Suprapubic skin (tissue), 4 donors: Measurements from ENCODE around the gene AMBP. TPM values are rescaled to one million over a fixed set of nuclear protein-coding genes. Genes with fewer than 3 reads are reported as not detected.
A peak's percentile ranks its signal among the peaks of the same experiment; 100 is the strongest.

Experiments used
- DNase-seq, 2 donors: peaks; one replicate each; pipeline ENCODE4 v3.0.0-alpha.2; 2019; ENCODE audit warnings: low spot score in 2 of 2
- H3K27ac ChIP-seq: fragments of 200-600 bp; sonication (generic); one replicate; pipeline ENCODE4 v1.5.1; 2019
- H3K27me3 ChIP-seq: fragments of 200-600 bp; sonication (generic); one replicate; pipeline ENCODE4 v1.5.1; 2019
- H3K36me3 ChIP-seq: fragments of 200-600 bp; sonication (generic); one replicate; pipeline ENCODE4 v1.5.1; 2019
- H3K4me1 ChIP-seq: fragments of 200-600 bp; sonication (generic); one replicate; pipeline ENCODE4 v1.5.1; 2019
- H3K4me3 ChIP-seq: fragments of 200-600 bp; sonication (generic); one replicate; pipeline ENCODE4 v1.5.1; 2019; ENCODE audit warnings: mild to moderate bottlenecking
- H3K9me3 ChIP-seq: fragments of 200-600 bp; sonication (generic); one replicate; pipeline ENCODE4 v1.5.1; 2019
- CTCF ChIP-seq, 2 donors: fragments of 200-600 bp in 1 of 2; fragments of 450-650 bp in 1 of 2; sonication (generic) in 1 of 2; IDR thresholded peaks; one replicate each; pipeline ENCODE4 v1.5.1; 2016 to 2019; ENCODE audit warnings: antibody characterized with exemption in 2 of 2, mild to moderate bottlenecking in 1 of 2, moderate library complexity in 1 of 2
- EP300 ChIP-seq: sonication (generic); formaldehyde crosslinking; IDR thresholded peaks from one replicate; pipeline ENCODE4 v1.6.1; 2017; ENCODE audit warnings: antibody characterized with exemption
- POLR2A ChIP-seq, 2 donors: fragments of 450-650 bp; IDR thresholded peaks; one replicate each; pipeline ENCODE4 v1.6.1; 2017; ENCODE audit warnings: antibody characterized with exemption in 2 of 2, mild to moderate bottlenecking in 2 of 2, moderate library complexity in 2 of 2
- POLR2AphosphoS5 ChIP-seq, 3 donors: sonication (generic); formaldehyde crosslinking; IDR thresholded peaks; one replicate each; pipeline ENCODE4 v1.6.1; 2017; ENCODE audit warnings: antibody characterized with exemption in 3 of 3
- WGBS: methylation state at CpG from one replicate; pipeline ENCODE4 v1.1.5; 2018; 5-methylcytosine and 5-hydroxymethylcytosine counted together
- total RNA-seq, 4 donors: library from RNA; depleted of rRNA; stranded (reverse); fragments of >200 nt; gene quantifications; one replicate each; pipeline ENCODE4 v1.1.0, GENCODE V29; 2016

The AMBP gene
- total RNA-seq, 4 donors from 2014 or later: 3.6 TPM; not detected in 3

- no peak overlapping the region for H3K4me3 ChIP-seq
- peaks cover 3% of the 10 kb centered on the region for H3K36me3 ChIP-seq
- no peak for TF ChIP-seq CTCF (IDR thresholded peaks at IDR 0.05)
- TF ChIP-seq POLR2A (IDR thresholded peaks at IDR 0.05): no peak
- TF ChIP-seq POLR2AphosphoS5 (IDR thresholded peaks at IDR 0.05): no peak
- no peak for TF ChIP-seq EP300
- no peak for DNase-seq
- H3K9me3 ChIP-seq: no peaks in the 10 kb centered on the region
- H3K27ac ChIP-seq: no peak overlapping the region
- no peaks in the 10 kb centered on the region for H3K27me3 ChIP-seq
- WGBS: 94% methylated on average over 5 of the region's 5 CpGs
- H3K4me1 ChIP-seq: no peaks in the 10 kb centered on the region
These were observed 21.6 kb downstream of the AMBP start for GRCh38 chr9:114056527-114056926.

GRCh38 chr9:114055894-114056293 is 22.2 kb downstream of the AMBP start:
- 93% methylated on average over 7 of the region's 7 CpGs for WGBS
- TF ChIP-seq EP300 (no peak), POLR2AphosphoS5 (IDR thresholded peaks at IDR 0.05) (no peak), CTCF (IDR thresholded peaks at IDR 0.05) (no peak), POLR2A (IDR thresholded peaks at IDR 0.05) (no peak)

GRCh38 chr9:114055061-114055460 is 23.0 kb downstream of the AMBP start:
- peak; percentile 42 to 55 for DNase-seq
- Histone ChIP-seq H3K4me3 (no peak overlapping the region), H3K9me3 (no peaks in the 10 kb centered on the region), H3K27ac (no peak overlapping the region), H3K4me1 (no peaks in the 10 kb centered on the region), H3K36me3 (peaks cover 8% of the 10 kb centered on the region), H3K27me3 (no peaks in the 10 kb centered on the region)
- 92% methylated on average over 5 of the region's 18 CpGs for WGBS
- TF ChIP-seq CTCF (IDR thresholded peaks at IDR 0.05) (no peak), POLR2A (IDR thresholded peaks at IDR 0.05) (no peak), EP300 (no peak), POLR2AphosphoS5 (IDR thresholded peaks at IDR 0.05) (no peak)

More at GRCh38 chr9:114055894-114056293, 22.2 kb downstream of the AMBP start:
- H3K27me3 ChIP-seq: no peaks in the 10 kb centered on the region
- peaks cover 8% of the 10 kb centered on the region for H3K36me3 ChIP-seq
- no peak overlapping the region for H3K4me3 ChIP-seq
- H3K27ac ChIP-seq: no peak overlapping the region
- no peaks in the 10 kb centered on the region for H3K4me1 ChIP-seq
- H3K9me3 ChIP-seq: no peaks in the 10 kb centered on the region
- peak in 1 of 2 donors; percentile 26 for DNase-seq

- no peak for TF ChIP-seq EP300
- TF ChIP-seq POLR2A (IDR thresholded peaks at IDR 0.05): no peak
- TF ChIP-seq POLR2AphosphoS5 (IDR thresholded peaks at IDR 0.05): no peak
- TF ChIP-seq CTCF (IDR thresholded peaks at IDR 0.05): no peak
- peak; percentile 25 to 48 for DNase-seq
These were observed 23.9 kb downstream of the AMBP start for GRCh38 chr9:114054191-114054690.

GRCh38 chr9:114053246-114054005 is 24.7 kb downstream of the AMBP start:
- no peaks in the 10 kb centered on the region for H3K9me3 ChIP-seq
- no peak for TF ChIP-seq POLR2A (IDR thresholded peaks at IDR 0.05)
- no peaks in the 10 kb centered on the region for H3K4me1 ChIP-seq
- 94% methylated on average over 8 of the region's 8 CpGs for WGBS
- no peak overlapping the region for H3K4me3 ChIP-seq
- peak; percentile 40 to 61 for DNase-seq
- no peaks in the 10 kb centered on the region for H3K27me3 ChIP-seq
- H3K27ac ChIP-seq: no peak overlapping the region
- H3K36me3 ChIP-seq: peaks cover 23% of the 10 kb centered on the region

More at GRCh38 chr9:114054191-114054690, 23.9 kb downstream of the AMBP start:
- H3K4me1 ChIP-seq: no peaks in the 10 kb centered on the region
- no peaks in the 10 kb centered on the region for H3K27me3 ChIP-seq
- WGBS: 69% methylated on average over 8 of the region's 10 CpGs
- H3K4me3 ChIP-seq: no peak overlapping the region
- peaks cover 15% of the 10 kb centered on the region for H3K36me3 ChIP-seq
- H3K27ac ChIP-seq: no peak overlapping the region
- no peaks in the 10 kb centered on the region for H3K9me3 ChIP-seq
